IMR-90 (cell line): Measurements from ENCODE around the gene RSRC2. TPM values are rescaled to one million over a fixed set of nuclear protein-coding genes. Genes with fewer than 3 reads are reported as not detected.
A peak's percentile ranks its signal among the peaks of the same experiment; 100 is the strongest.
"Not testable (repeated sequence)": the region's sequence is repeated elsewhere in the genome, so short reads cannot be mapped to it uniquely, and the experiment has no call there.

Experiments used
- ATAC-seq: fragments of 200-7000 bp; cut with Tn5 transposase; 2 replicates; pipeline ENCODE4 v1.9.1; 2020; ENCODE audit warnings: low read depth, mild to moderate bottlenecking, moderate library complexity
- BruUV-seq: library from RNA; stranded (reverse); fragments of 400-500 nt; replicated peaks from 2 replicates; lab custom pipeline; 2021; lab: Mats Ljungman, UMichigan
- CTCF ChIA-PET: fragments of 300-600 bp; formaldehyde crosslinking; extraction: SDS; loops from one replicate; lab custom pipeline; 2021; ENCODE audit warnings: antibody characterized with exemption; lab: Yijun Ruan, JAX
- POLR2A ChIA-PET: fragments of 300-600 bp; sonication (Branson Sonifier 250); formaldehyde crosslinking; loops from one replicate; lab custom pipeline; 2022; ENCODE audit warnings: antibody characterized with exemption; ENCODE audit not compliant: unreplicated experiment; lab: Charles Lee
- DNase-seq: peaks from one replicate; pipeline ENCODE4 v3.0.0; 2013
- H2AFZ ChIP-seq: replicated peaks from 2 replicates; pipeline ENCODE3; 2013; ENCODE audit warnings: low read length, mild to moderate bottlenecking; ENCODE audit not compliant: poor library complexity
- H2AK5ac ChIP-seq: 2 replicates; pipeline ENCODE4 v1.6.1; 2013; ENCODE audit warnings: low read depth, low read length, inconsistent platforms
- H2AK9ac ChIP-seq: replicated peaks from 2 replicates; pipeline ENCODE3; 2013; ENCODE audit warnings: mild to moderate bottlenecking, low read depth, low read length, moderate library complexity; ENCODE audit not compliant: poor library complexity
- H2BK120ac ChIP-seq: 2 replicates; pipeline ENCODE4 v1.6.1; 2013; ENCODE audit warnings: low read depth, low read length, inconsistent platforms
- H2BK15ac ChIP-seq: 3 replicates; pipeline ENCODE4 v1.6.1; 2013; ENCODE audit warnings: low read depth, low read length, inconsistent platforms
- H2BK20ac ChIP-seq: 2 replicates; pipeline ENCODE4 v1.6.1; 2013; ENCODE audit warnings: low read depth, mild to moderate bottlenecking, inconsistent platforms, low read length, moderate library complexity
- H2BK5ac ChIP-seq: 2 replicates; pipeline ENCODE4 v1.6.1; 2013; ENCODE audit warnings: mild to moderate bottlenecking, low read depth, low read length, inconsistent platforms; ENCODE audit not compliant: poor library complexity, severe bottlenecking
- H3K14ac ChIP-seq: replicated peaks from 2 replicates; pipeline ENCODE4 v1.6.1; 2013; ENCODE audit warnings: low read depth, low read length, inconsistent platforms
- H3K18ac ChIP-seq: 2 replicates; pipeline ENCODE4 v1.6.1; 2013; ENCODE audit warnings: low read depth, low read length, control low read depth
- H3K23ac ChIP-seq: 2 replicates; pipeline ENCODE4 v1.6.1; 2013; ENCODE audit warnings: low read depth, low read length, inconsistent platforms
- H3K27ac ChIP-seq: 2 replicates; pipeline ENCODE4 v1.5.1; 2013; ENCODE audit warnings: mild to moderate bottlenecking, control low read depth, low read length; ENCODE audit not compliant: insufficient read depth
- H3K27me3 ChIP-seq: 2 replicates; pipeline ENCODE4 v1.6.1; 2013; ENCODE audit warnings: low read length; ENCODE audit not compliant: control insufficient read depth, insufficient read depth
- H3K36me3 ChIP-seq: 2 replicates; pipeline ENCODE4 v1.6.1; 2013; ENCODE audit warnings: low read length, mixed read lengths; ENCODE audit not compliant: control insufficient read depth, insufficient read depth
- H3K4ac ChIP-seq: 2 replicates; pipeline ENCODE4 v1.6.1; 2013; ENCODE audit warnings: low read depth, low read length, inconsistent platforms
- H3K4me1 ChIP-seq: 2 replicates; pipeline ENCODE4 v1.6.1; 2013; ENCODE audit warnings: low read length, mixed read lengths; ENCODE audit not compliant: control insufficient read depth, insufficient read depth
- H3K4me2 ChIP-seq: 2 replicates; pipeline ENCODE4 v1.6.1; 2013; ENCODE audit warnings: low read depth, mild to moderate bottlenecking, control low read depth, low read length, moderate library complexity
- H3K4me3 ChIP-seq: 2 replicates; pipeline ENCODE4 v1.5.1; 2013; ENCODE audit warnings: low read depth, mild to moderate bottlenecking, control low read depth, low read length, moderate library complexity; ENCODE audit not compliant: insufficient read depth
- H3K56ac ChIP-seq: 2 replicates; pipeline ENCODE4 v1.6.1; 2013; ENCODE audit warnings: low read length, inconsistent platforms; ENCODE audit not compliant: insufficient read depth; ENCODE audit errors: extremely low read depth
- H3K79me1 ChIP-seq, 2 experiments: 2 replicates each; pipeline ENCODE4 v1.6.1; 2013; ENCODE audit warnings: low read length in 2 of 2, inconsistent platforms in 1 of 2, low read depth in 1 of 2
- H3K9ac ChIP-seq: 2 replicates; pipeline ENCODE4 v1.6.1; 2013; ENCODE audit warnings: low read depth, low read length, control low read depth
- H3K9me1 ChIP-seq: 2 replicates; pipeline ENCODE4 v1.6.1; 2013; ENCODE audit warnings: low read length, inconsistent platforms; ENCODE audit not compliant: insufficient read depth
- H3K9me3 ChIP-seq: 2 replicates; pipeline ENCODE4 v1.6.1; 2013; ENCODE audit warnings: low read length; ENCODE audit not compliant: control insufficient read depth, insufficient read depth
- H4K20me1 ChIP-seq: 2 replicates; pipeline ENCODE4 v1.6.1; 2013; ENCODE audit warnings: low read length, inconsistent platforms; ENCODE audit not compliant: insufficient read depth
- H4K5ac ChIP-seq: 2 replicates; pipeline ENCODE4 v1.6.1; 2013; ENCODE audit warnings: mild to moderate bottlenecking, low read depth, low read length, control low read depth
- H4K8ac ChIP-seq, 2 experiments: 2 replicates each; pipeline ENCODE4 v1.6.1; 2013; ENCODE audit warnings: low read depth in 2 of 2, low read length in 2 of 2, control low read depth in 1 of 2, inconsistent platforms in 1 of 2
- H4K91ac ChIP-seq: 2 replicates; pipeline ENCODE4 v1.6.1; 2013; ENCODE audit warnings: low read depth, low read length, inconsistent platforms; ENCODE audit not compliant: insufficient read depth
- CEBPB ChIP-seq: IDR thresholded peaks from 2 replicates; pipeline ENCODE4 v1.6.1; 2012; ENCODE audit warnings: low read depth, low read length, improper control_type of control experiment
- FOS ChIP-seq: fragments of 150-350 bp; IDR thresholded peaks from 2 replicates; pipeline ENCODE4 v1.6.1; 2016; ENCODE audit warnings: low read depth, low read length
- MAFK ChIP-seq: IDR thresholded peaks from 2 replicates; pipeline ENCODE4 v1.6.1; 2012; ENCODE audit warnings: low read depth, low read length, improper control_type of control experiment
- NFE2L2 ChIP-seq: fragments of 150-350 bp; IDR thresholded peaks from 2 replicates; pipeline ENCODE4 v1.6.1; 2016; ENCODE audit warnings: low read depth, mild to moderate bottlenecking, low read length
- RCOR1 ChIP-seq: IDR thresholded peaks from 2 replicates; pipeline ENCODE4 v1.6.1; 2012; ENCODE audit warnings: mild to moderate bottlenecking, low read length, improper control_type of control experiment; ENCODE audit not compliant: insufficient replicate concordance
- WGBS, 2 experiments: methylation state at CpG; one replicate each; pipeline versions ENCODE4 v1.1.5 to v1.1.7; 2013; ENCODE audit warnings: missing lambda C conversion rate in 2 of 2; ENCODE audit not compliant: insufficient read length in 1 of 2; ENCODE audit errors: extremely low coverage in 2 of 2; 5-methylcytosine and 5-hydroxymethylcytosine counted together
- dilution Hi-C: fragments of 300-500 bp; cut with HindIII; formaldehyde crosslinking; loops from one replicate; pipeline ENCODE4 v1.14.3; 2018; ENCODE audit warnings: low sequenced_read_pairs; ENCODE audit not compliant: unreplicated experiment
- in situ Hi-C: fragments of 300-500 bp; cut with MboI; formaldehyde crosslinking; loops from 3 replicates; pipeline ENCODE4 v1.14.3; 2019; ENCODE audit warnings: low sequenced_read_pairs, inconsistent platforms, mixed read lengths
- intact Hi-C: fragments of 100-400 bp; cut with micrococcal nuclease; formaldehyde crosslinking; loops from 2 replicates; pipeline ENCODE4 v1.10.0; 2022
- polyA plus RNA-seq, 3 experiments: library from polyadenylated mRNA; depleted of rRNA; stranded (reverse); fragments of >200 nt; gene quantifications; 2 replicates each; pipeline ENCODE4 v1.2.3, GENCODE V29; 2012; ENCODE audit warnings: low replicate concordance in 1 of 3
- total RNA-seq: library from RNA; depleted of rRNA; stranded (reverse); fragments of >200 nt; gene quantifications from 2 replicates; pipeline ENCODE4 v1.2.3, GENCODE V29; 2012

Gene RSRC2
- total and polyA plus RNA-seq, 2 of the 4 experiments (the other 2 are of a cell fraction), result 18.6 to 31.5 TPM

- in situ Hi-C loops, result loop anchor here (5.0 kb wide), 1 partner anchor 57 kb away; no protein-coding TSS in a partner anchor
- H3K9ac ChIP-seq, H3K9me1 ChIP-seq, H3K27me3 ChIP-seq, H2AFZ ChIP-seq, H2AK9ac ChIP-seq, H3K56ac ChIP-seq, H3K36me3 ChIP-seq, H3K4me2 ChIP-seq, H3K9me3 ChIP-seq, H3K23ac ChIP-seq, H3K79me1 ChIP-seq, H3K4me1 ChIP-seq, H4K20me1 ChIP-seq, H3K4me3 ChIP-seq, dilution Hi-C loops, intact Hi-C loops, BruUV-seq, H3K14ac ChIP-seq: not testable (repeated sequence)
- Histone ChIP-seq H2BK5ac (peak overlapping the region; percentile 47), H4K5ac (peak overlapping the region; percentile 94), H3K18ac (peak overlapping the region; percentile 87), H2AK5ac (peak overlapping the region; percentile 79), H4K91ac (peak overlapping the region; percentile 54), H4K8ac (peak overlapping the region; percentile 43 to 53; a peak in 2 of 4 replicates), H3K27ac (peak overlapping the region; percentile 28; the same call in 1 of the 2 replicates), H2BK15ac (peak overlapping the region; percentile 50; the same call in 2 of the 3 replicates), H3K4ac (peak overlapping the region; percentile 39), H2BK20ac (peak overlapping the region; percentile 70; the same call in 1 of the 2 replicates), H2BK120ac (peak overlapping the region; percentile 48)
- ChIA-PET CTCF (interaction anchor here (1.5 to 2.2 kb wide), 2 partner anchors 15 to 58 kb away, joined by 3 to 6 read pairs; no protein-coding TSS in a partner anchor), POLR2A (interaction anchor here (1.0 kb wide), 1 partner anchor 65 kb away, joined by 3 read pairs; no protein-coding TSS in a partner anchor)
- TF ChIP-seq NFE2L2 (peak; percentile 39; the same call in 1 of the 2 replicates), RCOR1 (peak; percentile 71), CEBPB (peak; percentile 93), FOS (peak; percentile 88), MAFK (peak; percentile 47; the same call in 1 of the 2 replicates)
- ATAC-seq, result peak; percentile 94
- peak; percentile 99 for DNase-seq
- WGBS, 2 experiments, result no CpG with 5 or more reads among the region's 17 CpGs
Measured at GRCh38 chr12:122464317-122465042, 62.3 kb downstream of the RSRC2 start.
